ENCODE results near the gene SLC12A2.

The SLC12A2 gene

DNA sequence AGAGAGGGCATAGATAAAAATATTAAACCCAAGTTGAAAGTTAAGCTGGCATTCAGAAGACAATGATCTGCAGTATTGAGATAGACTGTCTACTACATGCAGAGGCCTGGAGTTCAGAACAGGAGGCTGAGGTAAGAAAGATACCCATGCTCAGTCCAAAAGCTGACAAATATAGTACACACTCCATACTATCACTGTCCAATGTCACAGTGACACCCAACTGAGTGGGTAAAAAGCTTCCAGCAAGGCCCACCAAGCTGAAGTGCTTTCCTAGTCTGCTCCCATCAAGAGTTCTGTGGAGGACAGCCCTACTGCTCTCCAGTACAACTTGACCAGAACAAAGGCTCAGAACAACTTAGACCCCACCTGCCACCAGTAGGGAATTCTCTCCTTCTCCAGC, 124.9 kb downstream of the SLC12A2 start:
- H3K4me3 ChIP-seq (ENCODE audit: low read depth, low read length), result no peak overlapping the region
- no peaks in the 10 kb centered on the region for H3K36me3 ChIP-seq (ENCODE audit: control insufficient read depth, insufficient read depth, low read length)
- no peaks in the 10 kb centered on the region for H3K4me1 ChIP-seq (ENCODE audit: control insufficient read depth, insufficient read depth, low read length)
- H3K9ac ChIP-seq (ENCODE audit: low read depth, low read length), result no peak overlapping the region
- no peaks in the 10 kb centered on the region for H3K9me3 ChIP-seq (ENCODE audit: control insufficient read depth, insufficient read depth, low read length)
- no peaks in the 10 kb centered on the region for H3K27me3 ChIP-seq (ENCODE audit: control insufficient read depth, insufficient read depth, low read length)

DNA sequence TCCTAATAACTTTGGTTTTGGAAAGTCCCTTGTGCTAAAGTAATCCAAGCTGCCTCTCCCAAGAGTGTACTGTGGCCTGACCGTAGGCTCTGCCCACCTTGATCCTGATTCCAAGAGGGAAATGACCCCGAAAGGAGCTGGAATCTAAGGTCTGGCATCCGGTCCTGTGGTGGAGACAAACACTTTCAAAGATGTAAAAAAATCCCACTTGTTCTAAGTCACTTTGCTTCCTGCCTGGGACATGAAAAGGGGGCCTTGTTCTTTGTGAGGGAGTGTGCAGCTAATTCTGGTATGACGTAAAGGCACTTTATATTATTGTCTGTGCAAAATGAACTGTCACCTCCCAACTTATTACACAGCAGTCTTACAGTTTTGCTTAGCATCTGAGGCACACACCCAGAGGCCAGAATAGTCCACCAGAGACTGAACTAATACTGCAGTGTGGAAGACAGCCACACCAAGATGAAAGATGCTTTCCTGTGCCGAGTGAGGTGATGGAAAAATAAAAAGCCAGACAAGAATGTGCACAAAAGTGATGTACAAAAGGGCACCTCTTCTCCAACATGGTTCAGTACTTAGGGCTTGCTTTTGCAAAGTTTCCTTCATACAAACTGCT, 128.7 kb downstream of the SLC12A2 start:
- H3K27me3 ChIP-seq (ENCODE audit: control insufficient read depth, insufficient read depth, low read length), result no peaks in the 10 kb centered on the region
- H3K4me1 ChIP-seq (ENCODE audit: control insufficient read depth, insufficient read depth, low read length), result no peaks in the 10 kb centered on the region
- no peaks in the 10 kb centered on the region for H3K36me3 ChIP-seq (ENCODE audit: control insufficient read depth, insufficient read depth, low read length)
- no peak overlapping the region for H3K9ac ChIP-seq (ENCODE audit: low read depth, low read length)
- no peak overlapping the region for H3K4me3 ChIP-seq (ENCODE audit: low read depth, low read length)
- no peaks in the 10 kb centered on the region for H3K9me3 ChIP-seq (ENCODE audit: control insufficient read depth, insufficient read depth, low read length)

DNA sequence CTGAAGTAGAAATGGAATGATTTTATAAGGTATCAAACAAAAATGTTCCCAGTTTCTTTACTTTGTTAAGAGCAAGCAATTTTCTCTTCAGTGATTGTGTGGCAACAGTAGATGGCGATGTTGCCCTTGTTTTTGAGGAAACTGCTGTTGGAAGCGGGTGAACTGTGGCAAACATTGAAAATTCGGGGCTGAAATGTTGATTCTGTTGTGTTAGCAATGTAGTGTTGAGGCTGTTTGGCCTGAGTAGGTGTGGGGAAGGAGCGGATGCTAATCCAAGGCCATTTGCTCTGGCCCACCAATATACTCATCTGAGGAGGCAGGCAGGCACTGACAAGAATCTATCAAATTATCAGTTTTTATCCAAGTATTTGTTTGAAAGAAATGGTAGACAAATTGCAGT, 129.8 kb downstream of the SLC12A2 start:
- Histone ChIP-seq H3K9ac (ENCODE audit: low read depth, low read length) (no peak overlapping the region), H3K27me3 (ENCODE audit: control insufficient read depth, insufficient read depth, low read length) (no peaks in the 10 kb centered on the region), H3K9me3 (ENCODE audit: control insufficient read depth, insufficient read depth, low read length) (no peaks in the 10 kb centered on the region), H3K36me3 (ENCODE audit: control insufficient read depth, insufficient read depth, low read length) (no peaks in the 10 kb centered on the region), H3K4me3 (ENCODE audit: low read depth, low read length) (no peak overlapping the region), H3K4me1 (ENCODE audit: control insufficient read depth, insufficient read depth, low read length) (no peaks in the 10 kb centered on the region)

DNA sequence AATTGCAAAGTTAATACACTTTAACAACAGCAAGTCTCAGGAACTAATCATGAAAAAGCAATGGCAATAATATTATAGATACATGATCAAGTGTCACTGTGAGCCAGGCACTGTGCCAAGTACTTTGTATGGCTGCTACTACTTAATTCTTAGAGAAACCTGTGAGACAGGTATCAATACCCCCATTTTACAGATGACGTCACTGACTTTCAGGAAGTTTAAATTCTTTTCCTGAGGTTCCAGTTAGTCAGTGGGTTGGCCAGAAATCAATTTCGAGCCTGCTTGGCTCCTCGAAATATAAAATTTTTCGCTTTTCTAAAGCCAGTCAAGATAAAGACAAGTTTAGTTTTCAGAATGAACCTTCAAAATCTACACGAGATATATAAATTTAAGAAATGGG, 130.3 kb downstream of the SLC12A2 start:
- Histone ChIP-seq H3K4me1 (ENCODE audit: control insufficient read depth, insufficient read depth, low read length) (no peaks in the 10 kb centered on the region), H3K9ac (ENCODE audit: low read depth, low read length) (no peak overlapping the region), H3K9me3 (ENCODE audit: control insufficient read depth, insufficient read depth, low read length) (no peaks in the 10 kb centered on the region), H3K4me3 (ENCODE audit: low read depth, low read length) (no peak overlapping the region), H3K36me3 (ENCODE audit: control insufficient read depth, insufficient read depth, low read length) (no peaks in the 10 kb centered on the region), H3K27me3 (ENCODE audit: control insufficient read depth, insufficient read depth, low read length) (no peaks in the 10 kb centered on the region)

DNA sequence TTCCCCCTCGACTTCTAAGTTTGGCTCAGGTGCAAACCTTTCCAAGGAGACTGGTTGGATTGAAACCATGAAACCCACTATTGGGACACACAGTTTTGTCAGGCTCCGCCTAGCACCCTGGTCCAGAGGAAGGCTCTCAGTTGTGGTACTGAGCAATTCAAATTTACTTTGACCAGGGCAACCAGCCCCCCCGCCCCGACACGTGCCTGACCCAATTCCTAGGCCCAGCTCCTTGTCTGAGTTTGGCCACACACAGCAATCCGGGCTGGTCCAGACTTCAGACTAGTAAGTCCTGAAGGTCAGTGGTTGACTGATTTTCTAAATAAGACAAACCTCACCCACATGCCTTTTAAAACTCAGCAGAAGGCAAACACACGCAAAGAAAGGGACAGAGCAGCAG, 132.7 kb downstream of the SLC12A2 start:
- Histone ChIP-seq H3K4me1 (ENCODE audit: control insufficient read depth, insufficient read depth, low read length) (no peaks in the 10 kb centered on the region), H3K36me3 (ENCODE audit: control insufficient read depth, insufficient read depth, low read length) (no peaks in the 10 kb centered on the region), H3K27me3 (ENCODE audit: control insufficient read depth, insufficient read depth, low read length) (no peaks in the 10 kb centered on the region), H3K9ac (ENCODE audit: low read depth, low read length) (no peak overlapping the region), H3K9me3 (ENCODE audit: control insufficient read depth, insufficient read depth, low read length) (no peaks in the 10 kb centered on the region), H3K4me3 (ENCODE audit: low read depth, low read length) (no peak overlapping the region)

DNA sequence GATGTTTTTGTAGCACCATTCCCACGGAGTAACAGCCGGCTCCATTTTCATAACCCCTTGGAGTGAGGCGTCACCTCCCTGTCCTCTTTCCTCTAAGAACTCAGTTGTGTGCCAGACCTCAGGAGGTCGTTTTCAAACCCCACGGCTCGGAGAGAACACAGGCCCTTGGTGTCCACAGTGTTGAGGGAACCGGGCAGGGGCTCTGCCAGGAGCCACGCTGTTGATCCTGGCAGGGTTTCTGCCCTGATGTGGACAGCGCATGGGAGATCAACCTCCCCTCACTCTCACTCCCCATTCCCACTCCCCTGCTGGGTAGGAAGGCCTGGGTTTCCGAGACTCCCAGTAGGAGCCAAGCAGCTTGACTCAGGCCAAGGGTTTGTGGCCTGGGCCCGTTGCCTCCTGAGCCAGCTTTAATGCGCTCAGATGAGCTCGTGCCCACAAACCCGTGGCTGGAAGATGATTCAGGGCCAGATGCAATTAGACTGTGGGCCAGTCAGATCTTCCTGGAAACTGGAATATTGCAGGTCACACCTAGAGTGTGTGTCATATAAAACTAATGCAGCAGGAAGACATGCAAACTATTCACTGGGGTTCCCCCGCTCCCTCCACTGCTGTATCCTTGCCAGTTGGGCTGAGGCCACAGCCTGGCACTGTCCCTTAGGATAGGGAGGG, 133.4 kb downstream of the SLC12A2 start:
- Histone ChIP-seq H3K27me3 (ENCODE audit: control insufficient read depth, insufficient read depth, low read length) (no peaks in the 10 kb centered on the region), H3K36me3 (ENCODE audit: control insufficient read depth, insufficient read depth, low read length) (no peaks in the 10 kb centered on the region), H3K9ac (ENCODE audit: low read depth, low read length) (no peak overlapping the region), H3K4me3 (ENCODE audit: low read depth, low read length) (no peak overlapping the region), H3K4me1 (ENCODE audit: control insufficient read depth, insufficient read depth, low read length) (no peaks in the 10 kb centered on the region), H3K9me3 (ENCODE audit: control insufficient read depth, insufficient read depth, low read length) (no peaks in the 10 kb centered on the region)

DNA sequence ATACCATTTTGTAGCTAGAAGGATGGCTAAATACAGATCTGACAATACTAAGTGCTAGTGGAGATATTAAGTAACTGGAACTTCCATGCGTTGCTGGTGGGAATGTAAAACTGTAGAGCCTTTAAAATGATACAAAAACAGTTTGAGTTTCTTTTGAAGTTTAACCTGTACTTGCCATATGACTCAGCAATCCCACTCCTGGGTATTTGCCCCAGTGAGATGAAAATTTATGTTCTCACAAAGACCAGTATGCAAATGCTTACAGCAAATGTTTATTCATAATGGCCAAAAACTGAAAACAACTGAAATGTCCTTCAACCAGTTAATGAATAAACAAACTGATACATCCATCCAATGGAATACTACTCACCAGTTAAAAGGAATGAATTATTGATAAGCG, 137.3 kb downstream of the SLC12A2 start:
- Histone ChIP-seq H3K9ac (ENCODE audit: low read depth, low read length) (no peak overlapping the region), H3K36me3 (ENCODE audit: control insufficient read depth, insufficient read depth, low read length) (no peaks in the 10 kb centered on the region), H3K4me3 (ENCODE audit: low read depth, low read length) (no peak overlapping the region), H3K27me3 (ENCODE audit: control insufficient read depth, insufficient read depth, low read length) (no peaks in the 10 kb centered on the region), H3K4me1 (ENCODE audit: control insufficient read depth, insufficient read depth, low read length) (no peaks in the 10 kb centered on the region), H3K9me3 (ENCODE audit: control insufficient read depth, insufficient read depth, low read length) (no peaks in the 10 kb centered on the region)

DNA sequence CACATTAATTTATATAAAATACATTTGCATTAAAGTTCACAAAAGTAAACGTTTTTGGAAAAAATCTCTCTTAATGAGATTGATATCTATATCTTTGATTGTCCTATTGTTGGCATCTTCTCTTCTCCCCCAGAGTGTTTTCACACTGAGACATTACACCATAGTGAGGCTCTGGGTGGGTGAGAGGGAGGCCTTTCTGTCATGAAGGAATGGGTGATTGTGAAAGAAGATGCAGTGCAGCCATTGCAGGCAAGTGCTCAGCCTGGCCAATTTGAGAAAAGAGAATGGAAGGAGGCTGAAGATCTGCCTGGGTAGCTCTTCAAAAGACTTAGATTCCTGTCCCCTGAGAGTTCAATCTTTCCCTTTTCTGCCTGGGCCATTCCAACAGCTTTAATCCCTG, 140.8 kb downstream of the SLC12A2 start:
- Histone ChIP-seq H3K4me1 (ENCODE audit: control insufficient read depth, insufficient read depth, low read length) (no peaks in the 10 kb centered on the region), H3K4me3 (ENCODE audit: low read depth, low read length) (no peak overlapping the region), H3K36me3 (ENCODE audit: control insufficient read depth, insufficient read depth, low read length) (no peaks in the 10 kb centered on the region), H3K9ac (ENCODE audit: low read depth, low read length) (no peak overlapping the region), H3K27me3 (ENCODE audit: control insufficient read depth, insufficient read depth, low read length) (no peaks in the 10 kb centered on the region), H3K9me3 (ENCODE audit: control insufficient read depth, insufficient read depth, low read length) (no peaks in the 10 kb centered on the region)

DNA sequence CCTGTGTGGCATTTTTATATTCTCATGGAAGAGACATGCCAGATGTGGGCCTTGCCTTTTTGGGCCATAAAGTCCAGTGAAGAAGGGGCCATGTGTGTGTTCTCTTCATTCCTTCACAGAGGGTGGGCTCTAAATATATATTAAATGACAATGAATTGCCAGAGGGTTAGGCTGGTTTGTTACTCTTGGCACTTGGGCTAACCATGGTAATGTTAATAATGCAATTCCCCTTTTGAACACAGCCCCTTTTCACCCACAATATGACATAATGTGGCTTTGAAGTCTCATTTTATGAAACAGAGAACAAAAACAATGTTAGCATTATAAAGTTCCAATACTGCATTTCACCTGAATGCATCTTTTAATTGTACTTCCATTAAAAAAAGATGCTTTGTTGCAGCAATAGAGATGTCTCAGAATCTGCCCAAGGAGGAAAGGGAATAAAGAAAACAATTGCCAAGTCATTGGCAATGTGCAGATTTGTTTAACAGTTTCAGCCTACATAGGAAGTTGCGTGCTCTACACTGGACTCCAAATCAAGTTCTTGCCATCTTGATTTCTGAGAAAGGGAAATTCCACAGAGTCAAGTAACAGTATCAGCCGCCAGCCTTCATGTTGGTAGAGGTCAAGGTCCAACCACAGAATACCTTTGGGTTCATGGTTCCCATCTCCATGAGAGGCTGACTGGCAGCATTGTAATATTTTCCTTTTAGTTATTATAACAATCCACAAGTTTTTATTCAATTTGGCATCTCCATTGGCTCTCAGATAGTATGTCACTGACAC, 141.9 kb downstream of the SLC12A2 start:
- no peaks in the 10 kb centered on the region for H3K36me3 ChIP-seq (ENCODE audit: control insufficient read depth, insufficient read depth, low read length)
- H3K27me3 ChIP-seq (ENCODE audit: control insufficient read depth, insufficient read depth, low read length), result no peaks in the 10 kb centered on the region
- no peak overlapping the region for H3K4me3 ChIP-seq (ENCODE audit: low read depth, low read length)
- no peak overlapping the region for H3K9ac ChIP-seq (ENCODE audit: low read depth, low read length)
- H3K9me3 ChIP-seq (ENCODE audit: control insufficient read depth, insufficient read depth, low read length), result no peaks in the 10 kb centered on the region
- H3K4me1 ChIP-seq (ENCODE audit: control insufficient read depth, insufficient read depth, low read length), result no peaks in the 10 kb centered on the region

DNA sequence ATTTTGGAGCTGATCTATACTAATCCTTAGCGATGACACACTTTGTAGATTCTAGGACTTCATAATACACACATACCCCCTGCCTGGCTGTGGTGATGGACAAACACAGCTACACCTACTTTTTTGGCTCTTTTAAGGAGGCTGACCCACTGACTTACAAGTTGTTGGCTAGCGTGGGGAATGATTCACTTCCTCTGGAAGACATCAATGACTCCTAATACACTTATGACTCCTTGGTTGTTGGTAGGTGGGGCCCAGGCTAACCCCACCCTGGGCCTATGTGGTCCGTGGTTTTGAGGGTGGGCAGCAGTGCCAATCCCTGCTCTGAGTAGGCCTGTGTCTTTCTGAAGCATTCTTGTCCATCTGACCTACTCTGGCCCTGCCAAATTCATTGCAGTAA, 144.4 kb downstream of the SLC12A2 start:
- H3K27me3 ChIP-seq (ENCODE audit: control insufficient read depth, insufficient read depth, low read length), result no peaks in the 10 kb centered on the region
- no peaks in the 10 kb centered on the region for H3K4me1 ChIP-seq (ENCODE audit: control insufficient read depth, insufficient read depth, low read length)
- no peak overlapping the region for H3K4me3 ChIP-seq (ENCODE audit: low read depth, low read length)
- no peaks in the 10 kb centered on the region for H3K9me3 ChIP-seq (ENCODE audit: control insufficient read depth, insufficient read depth, low read length)
- no peak overlapping the region for H3K9ac ChIP-seq (ENCODE audit: low read depth, low read length)
- H3K36me3 ChIP-seq (ENCODE audit: control insufficient read depth, insufficient read depth, low read length), result no peaks in the 10 kb centered on the region

DNA sequence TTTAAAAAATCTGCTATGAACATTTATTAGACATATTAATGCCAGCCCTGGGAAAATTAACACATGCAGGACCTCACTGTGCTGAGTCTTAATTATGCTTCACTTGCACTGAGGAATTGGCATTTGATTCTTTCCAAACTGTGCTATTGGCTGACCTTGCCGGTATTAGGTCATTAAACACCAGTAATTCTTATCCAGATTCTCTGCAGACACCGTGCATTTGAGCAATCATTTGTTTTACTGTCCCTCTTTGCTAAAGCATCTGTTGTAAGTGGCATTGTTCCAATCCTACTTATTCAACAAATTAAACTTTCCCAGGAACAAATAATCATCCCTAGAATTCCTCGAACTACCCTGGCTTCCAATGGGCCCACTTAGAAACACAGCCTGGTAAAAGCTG, 145.0 kb downstream of the SLC12A2 start:
- Histone ChIP-seq H3K9ac (ENCODE audit: low read depth, low read length) (no peak overlapping the region), H3K4me1 (ENCODE audit: control insufficient read depth, insufficient read depth, low read length) (no peaks in the 10 kb centered on the region), H3K4me3 (ENCODE audit: low read depth, low read length) (no peak overlapping the region), H3K9me3 (ENCODE audit: control insufficient read depth, insufficient read depth, low read length) (no peaks in the 10 kb centered on the region), H3K27me3 (ENCODE audit: control insufficient read depth, insufficient read depth, low read length) (no peaks in the 10 kb centered on the region), H3K36me3 (ENCODE audit: control insufficient read depth, insufficient read depth, low read length) (no peaks in the 10 kb centered on the region)

All from iPS-15b (cell line).